OCI-LY3 (cell line): Measurements from ENCODE around the gene LGI2.

Experiments
- H2AFZ ChIP-seq: fragments of 200-600, 300-600 bp; shearing (Covaris generic); 2 replicates; pipeline ENCODE4 v1.6.0; 2014; ENCODE audit warnings: antibody characterized with exemption, low read depth, low read length
- H3K27ac ChIP-seq: fragments of 200-600, 300-600 bp; sonication (generic); 2 replicates; pipeline ENCODE4 v1.5.1; 2014; ENCODE audit warnings: mild to moderate bottlenecking, low read length, moderate library complexity, mixed read lengths
- H3K27me3 ChIP-seq: fragments of 200-600, 300-600 bp; sonication (generic); 2 replicates; pipeline ENCODE4 v1.6.1; 2014; ENCODE audit warnings: low read depth, low read length, mixed read lengths
- H3K36me3 ChIP-seq: fragments of 200-600, 300-600 bp; sonication (generic); replicated peaks from 2 replicates; pipeline ENCODE3; 2014; ENCODE audit warnings: low read depth, low read length, mixed read lengths
- H3K4me1 ChIP-seq: fragments of 300-600, 200-600 bp; sonication (generic); 2 replicates; pipeline ENCODE4 v1.6.1; 2014; ENCODE audit warnings: low read length, mixed read lengths
- H3K4me2 ChIP-seq: fragments of 200-600, 300-600 bp; sonication (generic); 2 replicates; pipeline ENCODE4 v1.6.1; 2014; ENCODE audit warnings: low read length, mixed read lengths
- H3K4me3 ChIP-seq: fragments of 300-600, 200-600 bp; sonication (generic); 2 replicates; pipeline ENCODE4 v1.5.1; 2014; ENCODE audit warnings: antibody characterized with exemption, mild to moderate bottlenecking, low read length, moderate library complexity
- H3K79me2 ChIP-seq: fragments of 300-600, 200-600 bp; shearing (Covaris generic); 2 replicates; pipeline ENCODE4 v1.6.1; 2014; ENCODE audit warnings: mild to moderate bottlenecking, low read length, mixed read lengths
- H3K9ac ChIP-seq: fragments of 300-600, 200-600 bp; shearing (Covaris generic); 2 replicates; pipeline ENCODE4 v1.6.0; 2014; ENCODE audit warnings: mild to moderate bottlenecking, low read length, moderate library complexity
- H3K9me3 ChIP-seq: fragments of 200-600, 300-600 bp; shearing (Covaris generic); 2 replicates; pipeline ENCODE4 v1.6.1; 2014; ENCODE audit warnings: low read length, mixed read lengths; ENCODE audit not compliant: insufficient read depth
- H4K20me1 ChIP-seq: fragments of 200-600, 300-600 bp; sonication (generic); 2 replicates; pipeline ENCODE4 v1.6.1; 2016; ENCODE audit warnings: low read length, mixed read lengths; ENCODE audit not compliant: insufficient read depth
- EZH2phosphoT487 ChIP-seq: fragments of 200-600 bp; shearing (Covaris generic); IDR thresholded peaks from 2 replicates; pipeline ENCODE4 v1.6.1; 2018; ENCODE audit warnings: antibody characterized with exemption, mixed run types, low read depth
- TF ChIP-seq, protein P1 (sequence below): fragments of 200-600, 300-600 bp; sonication (generic); IDR thresholded peaks from 2 replicates; pipeline ENCODE4 v1.5.1; 2014; ENCODE audit warnings: antibody characterized with exemption, low read length, low read depth

Gene LGI2, protein sequence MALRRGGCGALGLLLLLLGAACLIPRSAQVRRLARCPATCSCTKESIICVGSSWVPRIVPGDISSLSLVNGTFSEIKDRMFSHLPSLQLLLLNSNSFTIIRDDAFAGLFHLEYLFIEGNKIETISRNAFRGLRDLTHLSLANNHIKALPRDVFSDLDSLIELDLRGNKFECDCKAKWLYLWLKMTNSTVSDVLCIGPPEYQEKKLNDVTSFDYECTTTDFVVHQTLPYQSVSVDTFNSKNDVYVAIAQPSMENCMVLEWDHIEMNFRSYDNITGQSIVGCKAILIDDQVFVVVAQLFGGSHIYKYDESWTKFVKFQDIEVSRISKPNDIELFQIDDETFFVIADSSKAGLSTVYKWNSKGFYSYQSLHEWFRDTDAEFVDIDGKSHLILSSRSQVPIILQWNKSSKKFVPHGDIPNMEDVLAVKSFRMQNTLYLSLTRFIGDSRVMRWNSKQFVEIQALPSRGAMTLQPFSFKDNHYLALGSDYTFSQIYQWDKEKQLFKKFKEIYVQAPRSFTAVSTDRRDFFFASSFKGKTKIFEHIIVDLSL

DNA sequence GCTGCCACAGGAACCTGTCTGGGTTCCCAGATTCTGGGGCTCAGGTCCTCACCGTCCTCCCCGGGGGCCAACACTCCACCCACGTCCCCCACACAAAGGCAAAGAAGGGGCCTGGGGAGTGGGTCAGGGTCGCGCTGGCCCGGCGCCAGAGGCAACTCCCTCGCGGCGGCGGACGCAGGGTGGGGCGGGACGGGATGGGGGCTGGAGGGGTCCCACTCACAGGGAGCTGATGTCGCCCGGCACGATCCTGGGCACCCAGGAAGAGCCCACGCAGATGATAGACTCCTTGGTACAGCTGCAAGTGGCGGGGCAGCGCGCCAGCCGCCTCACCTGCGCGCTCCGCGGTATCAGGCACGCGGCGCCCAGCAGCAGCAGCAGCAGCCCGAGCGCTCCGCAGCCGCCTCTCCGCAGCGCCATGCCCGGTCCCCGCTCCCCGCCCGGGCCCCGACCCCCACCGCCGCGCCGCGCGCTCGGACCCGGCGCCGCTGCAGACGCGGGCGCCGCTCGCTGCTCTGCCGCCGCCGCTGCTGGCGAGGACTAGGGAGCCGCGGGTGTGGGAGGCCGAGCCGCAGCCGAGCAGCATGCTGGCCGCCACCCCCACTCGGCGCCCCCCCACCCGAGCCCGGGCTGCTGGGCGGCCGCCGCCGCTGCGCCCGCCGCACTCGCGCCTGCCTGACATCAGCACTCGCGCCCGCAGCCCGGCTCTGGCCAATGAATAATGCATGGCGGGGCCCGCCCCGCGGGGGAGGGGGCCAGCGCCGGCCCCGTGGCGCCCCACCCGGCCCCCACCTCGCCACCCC is at the start of gene LGI2:
Gene LGI2 (minus strand): TSS at position 670 of the 800 bp plus-strand sequence. CDS start 253 bp downstream, at position 417.
- no peak within 1 kb of the TSS for H3K27ac ChIP-seq
- no peaks in the 10 kb centered on the region for H4K20me1 ChIP-seq
- H3K9me3 ChIP-seq = no peaks in the 10 kb centered on the region
- no peaks in the 10 kb centered on the region for H3K36me3 ChIP-seq
- TF ChIP-seq, protein P1, sequence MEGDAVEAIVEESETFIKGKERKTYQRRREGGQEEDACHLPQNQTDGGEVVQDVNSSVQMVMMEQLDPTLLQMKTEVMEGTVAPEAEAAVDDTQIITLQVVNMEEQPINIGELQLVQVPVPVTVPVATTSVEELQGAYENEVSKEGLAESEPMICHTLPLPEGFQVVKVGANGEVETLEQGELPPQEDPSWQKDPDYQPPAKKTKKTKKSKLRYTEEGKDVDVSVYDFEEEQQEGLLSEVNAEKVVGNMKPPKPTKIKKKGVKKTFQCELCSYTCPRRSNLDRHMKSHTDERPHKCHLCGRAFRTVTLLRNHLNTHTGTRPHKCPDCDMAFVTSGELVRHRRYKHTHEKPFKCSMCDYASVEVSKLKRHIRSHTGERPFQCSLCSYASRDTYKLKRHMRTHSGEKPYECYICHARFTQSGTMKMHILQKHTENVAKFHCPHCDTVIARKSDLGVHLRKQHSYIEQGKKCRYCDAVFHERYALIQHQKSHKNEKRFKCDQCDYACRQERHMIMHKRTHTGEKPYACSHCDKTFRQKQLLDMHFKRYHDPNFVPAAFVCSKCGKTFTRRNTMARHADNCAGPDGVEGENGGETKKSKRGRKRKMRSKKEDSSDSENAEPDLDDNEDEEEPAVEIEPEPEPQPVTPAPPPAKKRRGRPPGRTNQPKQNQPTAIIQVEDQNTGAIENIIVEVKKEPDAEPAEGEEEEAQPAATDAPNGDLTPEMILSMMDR = no peak
- TF ChIP-seq EZH2phosphoT487 = no peak
- H3K4me3 ChIP-seq = no peak within 1 kb of the TSS
- no peak within 1 kb of the TSS for H2AFZ ChIP-seq
- no peaks in the 10 kb centered on the region for H3K79me2 ChIP-seq
- 0 out of 2 replicates have a peak, but pooled peaks cover 3% of the 10 kb centered on the region for H3K27me3 ChIP-seq
- H3K4me2 ChIP-seq = no peak within 1 kb of the TSS
- no peak within 1 kb of the TSS for H3K9ac ChIP-seq
- no peaks in the 10 kb centered on the region for H3K4me1 ChIP-seq

DNA sequence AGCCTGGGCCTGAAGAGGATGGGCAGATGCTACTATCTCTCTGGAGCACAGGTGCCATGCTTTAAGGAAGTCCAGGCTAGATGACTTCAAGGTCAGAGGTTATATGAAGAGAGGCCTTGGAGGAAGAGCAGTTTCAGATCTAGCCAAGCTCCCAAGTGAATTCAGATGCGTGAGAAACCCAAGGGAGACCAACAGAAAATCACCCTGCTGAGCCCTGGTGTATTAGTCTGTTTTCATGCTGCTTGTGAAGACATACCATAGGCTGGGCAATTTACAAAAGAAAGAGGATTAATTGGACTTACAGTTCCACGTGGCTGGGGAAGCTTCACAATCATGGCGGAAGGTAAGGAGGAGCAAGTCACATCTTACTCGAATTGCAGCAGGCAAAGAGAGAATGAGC is 47.8 kb upstream of the LGI2 start:
- H3K4me2 ChIP-seq = no peak overlapping the region
- no peaks in the 10 kb centered on the region for H3K79me2 ChIP-seq
- no peak overlapping the region for H2AFZ ChIP-seq
- no peaks in the 10 kb centered on the region for H3K9me3 ChIP-seq
- peaks cover 6% of the 10 kb centered on the region; the same call in 1 of the 2 replicates for H3K27me3 ChIP-seq
- no peak for TF ChIP-seq EZH2phosphoT487
- H4K20me1 ChIP-seq = no peaks in the 10 kb centered on the region
- H3K4me3 ChIP-seq = no peak overlapping the region
- H3K9ac ChIP-seq = no peak overlapping the region
- no peak overlapping the region for H3K27ac ChIP-seq
- H3K36me3 ChIP-seq = no peaks in the 10 kb centered on the region
- H3K4me1 ChIP-seq = no peaks in the 10 kb centered on the region

DNA sequence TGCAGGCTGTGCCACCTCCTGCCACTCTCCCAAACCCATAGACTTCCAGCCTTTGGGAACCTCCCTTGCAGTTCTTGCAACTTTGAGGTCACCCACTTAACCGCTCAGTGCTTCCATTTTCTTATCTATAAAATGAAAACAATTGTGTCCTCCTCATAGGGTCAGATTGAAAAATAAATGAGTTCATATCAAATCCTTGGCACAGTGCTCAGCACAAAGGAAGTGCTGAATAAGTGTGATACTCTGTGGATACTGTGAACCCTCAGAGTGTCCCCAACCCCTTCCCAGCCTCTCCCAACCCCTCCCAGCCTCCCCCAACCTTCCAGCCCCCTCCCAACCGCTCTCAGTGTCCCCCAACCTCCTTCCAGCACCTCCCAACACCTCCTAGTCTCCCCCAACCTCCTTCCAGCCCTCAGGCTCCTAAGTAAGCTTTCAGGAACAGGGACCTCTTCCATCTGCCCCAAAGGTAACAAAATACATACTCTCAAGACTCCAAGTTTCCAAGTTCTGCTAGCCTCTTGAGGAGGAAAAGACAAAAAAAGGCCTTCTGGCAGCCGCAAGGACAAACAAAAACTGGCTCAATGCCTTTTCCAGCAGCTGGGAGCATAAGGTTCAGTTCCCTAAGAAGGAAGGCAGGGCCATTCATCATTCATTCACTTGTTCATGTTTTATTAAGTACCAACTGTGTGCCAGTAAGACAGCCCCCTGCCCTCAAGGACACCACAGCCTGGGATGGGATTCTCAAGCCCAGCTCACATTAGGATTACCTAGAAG is 46.1 kb upstream of the LGI2 start:
- no peak overlapping the region for H2AFZ ChIP-seq
- H3K79me2 ChIP-seq = no peaks in the 10 kb centered on the region
- no peaks in the 10 kb centered on the region for H3K9me3 ChIP-seq
- H3K9ac ChIP-seq = no peak overlapping the region
- no peak overlapping the region for H3K4me3 ChIP-seq
- TF ChIP-seq EZH2phosphoT487 = no peak
- TF ChIP-seq, protein P1 = no peak
- no peaks in the 10 kb centered on the region for H3K4me1 ChIP-seq
- peaks cover 6% of the 10 kb centered on the region; the same call in 1 of the 2 replicates for H3K27me3 ChIP-seq
- H3K36me3 ChIP-seq = no peaks in the 10 kb centered on the region
- H3K27ac ChIP-seq = no peak overlapping the region
- H4K20me1 ChIP-seq = no peaks in the 10 kb centered on the region
- no peak overlapping the region for H3K4me2 ChIP-seq

DNA sequence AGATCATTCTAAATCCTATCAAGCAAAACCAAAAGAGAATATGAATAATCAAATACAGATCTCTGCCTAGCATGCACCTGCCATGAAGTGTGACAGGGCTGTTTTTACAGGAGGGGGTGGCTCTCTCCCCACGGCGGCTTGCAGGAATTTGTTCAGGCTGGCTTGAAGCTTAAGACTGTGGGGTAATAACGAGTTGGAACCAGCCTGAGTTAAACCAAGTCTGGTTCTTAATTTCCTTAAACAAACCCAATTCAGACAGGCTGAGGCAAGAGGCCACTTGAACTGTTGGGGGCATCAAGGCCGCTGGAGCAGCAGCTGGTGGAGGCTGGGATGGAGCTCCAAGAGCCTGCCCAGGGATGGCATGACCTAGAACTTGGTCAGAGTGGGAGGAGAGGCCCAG is 45.1 kb upstream of the LGI2 start:
- TF ChIP-seq EZH2phosphoT487 = no peak
- TF ChIP-seq, protein P1 = no peak
- Histone ChIP-seq H3K79me2 (no peaks in the 10 kb centered on the region), H2AFZ (no peak overlapping the region), H3K4me1 (no peaks in the 10 kb centered on the region), H3K27me3 (peaks cover 6% of the 10 kb centered on the region; the same call in 1 of the 2 replicates), H4K20me1 (no peaks in the 10 kb centered on the region), H3K9ac (no peak overlapping the region), H3K4me3 (no peak overlapping the region), H3K36me3 (no peaks in the 10 kb centered on the region), H3K27ac (no peak overlapping the region), H3K4me2 (no peak overlapping the region), H3K9me3 (no peaks in the 10 kb centered on the region)
